GM11168 (cell line): ENCODE measurements around the gene STK4.

Source experiments
- in situ Hi-C: fragments of 300-500 bp; cut with MboI; formaldehyde crosslinking; loops from one replicate; pipeline ENCODE4 v1.12.0; 2022; ENCODE audit warnings: low sequenced_read_pairs; ENCODE audit not compliant: unreplicated experiment

Gene STK4

DNA sequence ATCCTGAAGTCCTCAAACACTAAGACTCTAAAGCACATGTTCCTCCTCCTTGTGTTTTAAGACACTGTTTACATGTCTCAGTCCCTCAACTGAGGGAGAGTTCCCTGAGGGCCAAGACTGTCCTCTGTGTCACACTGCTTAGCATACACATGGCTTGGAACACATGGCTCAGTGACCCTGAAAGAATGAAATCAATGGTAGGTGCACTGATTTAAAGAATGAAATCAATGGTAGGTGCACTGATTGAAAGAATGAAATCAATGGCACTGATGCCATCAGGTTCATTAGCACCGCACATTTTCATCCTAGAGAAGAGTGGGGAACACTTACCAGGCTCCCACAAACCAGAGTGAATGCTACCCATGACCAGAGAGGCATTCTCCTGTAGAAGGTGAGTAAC, 15.9 kb upstream of the STK4 start:
- in situ Hi-C loops: no loop called here

GRCh38 chr20:44952731-44953130, 13.6 kb upstream of the STK4 start:
- in situ Hi-C loops: no loop called here

DNA sequence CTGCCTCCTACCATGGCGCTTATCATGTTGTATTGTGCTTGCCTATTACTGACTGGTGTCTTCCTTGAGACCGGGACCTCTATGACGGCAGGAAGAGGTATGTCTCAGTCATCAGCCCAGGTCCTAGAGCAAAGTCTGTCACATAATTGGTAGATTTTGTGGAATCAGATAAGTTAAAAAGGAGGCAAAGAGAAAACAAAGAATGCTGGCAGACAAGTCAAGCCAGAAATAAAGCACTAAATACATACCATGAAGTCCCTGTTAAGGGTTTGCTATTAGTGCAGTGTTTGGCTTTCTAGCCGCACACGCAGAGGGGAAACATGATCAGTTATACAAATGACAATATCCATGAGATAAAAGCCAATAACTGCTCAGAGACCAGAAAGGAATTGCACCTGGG, 12.1 kb upstream of the STK4 start:
- in situ Hi-C loops: no loop called here

GRCh38 chr20:44955270-44955669, 11.0 kb upstream of the STK4 start:
- in situ Hi-C loops: no loop called here

DNA sequence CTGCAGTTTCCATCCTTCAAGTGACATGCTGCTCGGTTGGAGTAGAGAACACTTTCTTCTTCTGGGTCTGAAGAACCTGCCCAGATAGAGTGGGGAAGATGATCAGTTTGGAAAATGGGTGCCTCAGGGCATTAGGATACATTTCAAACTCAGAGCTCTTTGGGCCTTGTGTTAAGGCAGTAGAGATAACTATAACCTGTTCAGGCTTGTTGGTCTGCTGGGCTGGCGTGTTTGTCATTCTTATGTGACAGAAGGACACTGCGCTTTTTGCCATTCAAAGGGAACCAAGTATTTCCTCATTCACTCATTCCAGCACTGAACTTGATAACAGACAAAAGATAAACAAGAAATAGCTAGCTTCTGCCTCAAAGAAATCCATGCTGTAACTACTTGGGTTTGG, 9.9 kb upstream of the STK4 start:
- in situ Hi-C loops: no loop called here

- in situ Hi-C loops: no loop called here
Observed at GRCh38 chr20:44958276-44958675, 8.0 kb upstream of the STK4 start.

GRCh38 chr20:44959082-44959637, 7.2 kb upstream of the STK4 start:
- in situ Hi-C loops: no loop called here

GRCh38 chr20:44959638-44960102, 6.6 kb upstream of the STK4 start:
- in situ Hi-C loops: no loop called here

GRCh38 chr20:44960103-44960852, 6.0 kb upstream of the STK4 start, which contains the start of gene TOMM34:
Gene TOMM34, minus strand, starts transcription at chr20:44960397. Its CDS starts 64 bp downstream, at chr20:44960333.
- in situ Hi-C loops: no loop called here

GRCh38 chr20:44961011-44961869, 5.1 kb upstream of the STK4 start:
- in situ Hi-C loops: no loop called here

GRCh38 chr20:44961870-44962267, 4.4 kb upstream of the STK4 start:
- in situ Hi-C loops: no loop called here

DNA sequence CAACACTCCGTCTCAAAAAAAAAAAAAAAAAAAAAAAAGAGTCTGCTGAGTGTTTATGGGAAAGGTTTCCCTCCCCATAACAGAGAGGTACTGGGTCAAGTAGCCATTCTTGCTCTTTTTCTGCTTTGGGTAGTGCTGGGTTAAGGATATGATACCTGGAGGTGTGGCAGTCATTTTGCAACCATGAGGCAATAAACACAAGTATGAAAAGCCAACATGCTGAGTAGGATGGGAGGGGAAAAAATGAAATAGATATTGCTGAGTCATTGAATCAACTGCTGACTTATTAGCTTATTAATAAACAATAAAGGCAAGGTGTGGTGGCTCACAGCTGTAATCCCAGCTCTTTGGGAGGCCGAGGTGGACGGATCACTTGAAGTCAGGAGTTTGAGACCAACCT, 3.8 kb upstream of the STK4 start:
- in situ Hi-C loops: no loop called here

DNA sequence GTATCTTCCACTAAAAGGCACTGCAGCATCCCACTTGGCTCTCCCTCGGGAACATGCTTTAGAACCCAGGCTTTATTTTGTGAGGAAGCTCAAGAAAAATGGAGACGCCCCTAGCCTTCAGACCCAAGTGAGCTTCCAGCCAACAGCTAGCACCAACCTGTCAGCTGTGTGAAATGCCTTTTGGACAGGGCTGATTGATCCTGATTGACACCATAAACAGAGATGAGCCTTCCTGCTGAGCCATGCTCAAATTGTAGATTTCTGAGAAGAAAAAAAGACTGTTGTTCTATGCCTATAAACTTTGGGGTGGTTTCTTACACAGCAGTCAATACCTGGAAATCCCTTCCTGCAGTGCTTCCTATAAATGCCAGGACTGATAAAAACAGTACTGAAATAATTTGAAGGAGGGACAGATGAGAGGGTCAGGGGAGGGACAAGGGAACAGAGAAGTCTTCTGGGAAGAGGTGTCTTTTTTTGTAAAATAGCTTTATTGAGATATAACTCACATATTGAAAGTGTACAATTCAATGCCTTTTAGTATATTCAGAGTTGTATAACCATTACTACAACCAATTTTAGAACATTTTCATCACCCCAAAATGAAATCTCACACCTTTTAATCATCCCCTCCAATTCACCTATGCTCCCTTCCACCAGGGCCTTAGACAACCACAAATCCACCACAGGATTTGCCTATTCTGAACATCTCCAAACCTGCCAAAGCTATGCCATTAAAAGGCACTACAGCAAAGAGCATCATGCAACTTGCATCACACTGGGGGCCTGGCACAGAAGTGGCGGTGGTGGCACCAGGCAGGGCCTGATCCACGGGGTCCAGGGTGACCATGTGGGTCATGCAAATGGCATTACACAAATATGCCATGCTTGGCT, 2.7 kb upstream of the STK4 start:
- in situ Hi-C loops: no loop called here

DNA sequence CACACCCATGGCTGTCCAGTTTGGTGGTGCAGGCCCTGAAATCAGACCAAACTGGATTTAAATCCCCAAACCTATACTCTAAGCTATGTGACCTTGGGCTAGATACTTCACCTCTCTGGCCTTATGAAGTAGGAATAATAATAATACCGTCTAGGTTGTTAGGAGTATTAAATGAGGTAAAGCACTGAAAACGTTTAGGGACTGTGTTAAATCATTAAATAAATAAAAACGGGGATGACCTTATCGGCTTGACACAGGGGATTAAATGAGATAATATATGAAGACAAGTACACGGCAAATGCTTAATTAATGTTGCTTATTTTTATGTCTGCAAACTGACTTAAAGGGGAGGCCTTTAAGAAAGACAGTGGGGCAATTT, 672 bp upstream of the STK4 start:
- in situ Hi-C loops: no loop called here

- in situ Hi-C loops: no loop called here
Observed at GRCh38 chr20:44967207-44967807, 995 bp downstream of the STK4 start.

DNA sequence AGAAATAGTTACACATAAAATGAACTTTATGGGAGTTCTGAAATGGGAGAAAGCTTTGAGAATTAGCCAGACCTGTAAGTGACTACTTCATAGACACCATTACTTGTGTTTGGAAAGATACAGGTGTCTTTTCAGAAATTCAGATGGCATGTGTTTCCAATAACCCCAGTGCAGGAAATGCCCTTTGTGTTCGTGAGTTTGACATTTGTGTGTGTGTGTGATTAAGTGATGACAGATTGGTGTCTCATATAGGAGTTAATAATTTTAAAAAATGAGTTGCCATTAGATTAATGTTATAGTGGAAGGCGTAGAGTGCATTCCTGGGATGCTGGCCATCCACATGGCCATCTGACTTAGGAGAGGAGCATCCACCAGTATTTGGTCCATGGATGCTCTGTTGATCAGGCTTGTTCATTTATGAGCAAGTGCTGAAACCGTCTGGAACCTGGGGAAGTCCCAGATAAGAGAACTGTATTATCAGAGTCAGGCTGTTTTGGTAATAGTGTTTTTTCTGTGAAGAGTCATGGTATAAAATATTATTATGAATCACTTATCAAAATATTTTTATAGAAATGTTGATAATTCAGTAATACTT, 3.1 kb downstream of the STK4 start:
- in situ Hi-C loops: no loop called here

- in situ Hi-C loops: no loop called here
Observed at GRCh38 chr20:44970243-44970757, 4.0 kb downstream of the STK4 start.

- in situ Hi-C loops: no loop called here
Observed at GRCh38 chr20:44973053-44973452, 6.7 kb downstream of the STK4 start.

- in situ Hi-C loops: no loop called here
Observed at GRCh38 chr20:44976698-44977097, 10.4 kb downstream of the STK4 start.
